Measurements from ENCODE around the gene AADACL3.
"Not testable (repeated sequence)": the region's sequence is repeated elsewhere in the genome, so short reads cannot be mapped to it uniquely, and the experiment has no call there.

Gene AADACL3

GRCh38 chr1:12715896-12716437, at the start of gene AADACL3:
AADACL3 (plus strand) TSS chr1:12716110; CDS start chr1:12716177, 67 bp downstream.
- no peak for TF ChIP-seq CTCF (conservative IDR thresholded peaks at IDR 0.05; ENCODE audit: low read depth, low read length)
- no peak for DNase-seq (ENCODE audit: low read depth)
- H3K4me3 ChIP-seq (ENCODE audit: low read length) = no peak within 1 kb of the TSS

- no peak for DNase-seq (ENCODE audit: low read depth)
- no peak overlapping the region for H3K4me3 ChIP-seq (ENCODE audit: low read length)
- no peak for TF ChIP-seq CTCF (conservative IDR thresholded peaks at IDR 0.05; ENCODE audit: low read depth, low read length)
These were observed 49.7 kb upstream of the AADACL3 start for GRCh38 chr1:12666141-12666735.

GRCh38 chr1:12669529-12670068, 46.3 kb upstream of the AADACL3 start:
- no peak for TF ChIP-seq CTCF (conservative IDR thresholded peaks at IDR 0.05; ENCODE audit: low read depth, low read length)
- no peak for DNase-seq (ENCODE audit: low read depth)
- H3K4me3 ChIP-seq (ENCODE audit: low read length) = no peak overlapping the region

- no peak for TF ChIP-seq CTCF (conservative IDR thresholded peaks at IDR 0.05; ENCODE audit: low read depth, low read length)
- no peak overlapping the region for H3K4me3 ChIP-seq (ENCODE audit: low read length)
- no peak for DNase-seq (ENCODE audit: low read depth)
These were observed 41.6 kb upstream of the AADACL3 start for GRCh38 chr1:12674358-12674757.

- DNase-seq (ENCODE audit: low read depth); H3K4me3 ChIP-seq (ENCODE audit: low read length): not testable (repeated sequence)
These were observed 39.8 kb upstream of the AADACL3 start for GRCh38 chr1:12676122-12676521.

- no peak overlapping the region for H3K4me3 ChIP-seq (ENCODE audit: low read length)
- no peak for DNase-seq (ENCODE audit: low read depth)
- TF ChIP-seq CTCF (conservative IDR thresholded peaks at IDR 0.05; ENCODE audit: low read depth, low read length) = no peak
These were observed 38.3 kb upstream of the AADACL3 start for GRCh38 chr1:12677565-12677964.

- TF ChIP-seq CTCF (conservative IDR thresholded peaks at IDR 0.05; ENCODE audit: low read depth, low read length) = no peak
- H3K4me3 ChIP-seq (ENCODE audit: low read length) = no peak overlapping the region
- no peak for DNase-seq (ENCODE audit: low read depth)
These were observed 37.6 kb upstream of the AADACL3 start for GRCh38 chr1:12678350-12678749.
